ENCODE results near the gene EDN2. TPM values are rescaled to one million over a fixed set of nuclear protein-coding genes. Genes with fewer than 3 reads are reported as not detected.

The EDN2 gene
- polyA plus RNA-seq, 4 donors: 1.0 to 22.8 (median 9.5) TPM

- WGBS, 3 donors: 69 to 83% (median 77%) methylated on average over 20 of the region's 20 CpGs
- Histone ChIP-seq H3K4me1 (ENCODE audit: control insufficient read depth in 3 of 3, insufficient read depth in 2 of 3, low read depth in 1 of 3, low read length in 2 of 3) (peaks cover 3 to 8% (median 6%) of the 10 kb centered on the region in 3 donors), H3K9me3 (ENCODE audit: control insufficient read depth in 2 of 2, insufficient read depth in 1 of 2, low read depth in 1 of 2, low read length in 1 of 2) (no peaks in the 10 kb centered on the region), H3K36me3 (ENCODE audit: control insufficient read depth in 3 of 3, insufficient read depth in 2 of 3, low read depth in 1 of 3, low read length in 3 of 3) (no peaks in the 10 kb centered on the region), H3K27ac (ENCODE audit: low read depth in 1 of 3, low read length in 2 of 3) (no peak overlapping the region), H3K4me3 (ENCODE audit: low read depth in 1 of 3, low read length in 3 of 3) (no peak overlapping the region), H3K27me3 (ENCODE audit: control insufficient read depth in 3 of 3, insufficient read depth in 3 of 3, low read length in 3 of 3) (peaks cover 0 to 8% (median 4%) of the 10 kb centered on the region in 3 donors)
- DNase-seq (no peak), FAIRE-seq (no peak)
Measured at GRCh38 chr1:41431490-41432350, 52.8 kb downstream of the EDN2 start.

- Histone ChIP-seq H3K36me3 (ENCODE audit: control insufficient read depth in 3 of 3, insufficient read depth in 2 of 3, low read depth in 1 of 3, low read length in 3 of 3) (no peaks in the 10 kb centered on the region), H3K4me1 (ENCODE audit: control insufficient read depth in 3 of 3, insufficient read depth in 2 of 3, low read depth in 1 of 3, low read length in 2 of 3) (peaks cover 3 to 8% (median 6%) of the 10 kb centered on the region in 3 donors), H3K27ac (ENCODE audit: low read depth in 1 of 3, low read length in 2 of 3) (no peak overlapping the region), H3K4me3 (ENCODE audit: low read depth in 1 of 3, low read length in 3 of 3) (no peak overlapping the region), H3K9me3 (ENCODE audit: control insufficient read depth in 2 of 2, insufficient read depth in 1 of 2, low read depth in 1 of 2, low read length in 1 of 2) (no peaks in the 10 kb centered on the region), H3K27me3 (ENCODE audit: control insufficient read depth in 3 of 3, insufficient read depth in 3 of 3, low read length in 3 of 3) (peaks cover 0 to 4% (median 3%) of the 10 kb centered on the region in 3 donors)
- FAIRE-seq: no peak
- WGBS, 3 donors: 69 to 78% (median 76%) methylated on average over 4 of the region's 4 CpGs
- no peak for DNase-seq
Measured at GRCh38 chr1:41430582-41430981, 53.9 kb downstream of the EDN2 start.

GRCh38 chr1:41430069-41430468 lies 54.4 kb downstream of the EDN2 start:
- no peak for DNase-seq
- H3K4me3 ChIP-seq (ENCODE audit: low read depth in 1 of 3, low read length in 3 of 3): no peak overlapping the region
- H3K9me3 ChIP-seq (ENCODE audit: control insufficient read depth in 2 of 2, insufficient read depth in 1 of 2, low read depth in 1 of 2, low read length in 1 of 2): no peaks in the 10 kb centered on the region
- peaks cover 3 to 8% (median 6%) of the 10 kb centered on the region in 3 donors for H3K4me1 ChIP-seq (ENCODE audit: control insufficient read depth in 3 of 3, insufficient read depth in 2 of 3, low read depth in 1 of 3, low read length in 2 of 3)
- H3K36me3 ChIP-seq (ENCODE audit: control insufficient read depth in 3 of 3, insufficient read depth in 2 of 3, low read depth in 1 of 3, low read length in 3 of 3): no peaks in the 10 kb centered on the region
- WGBS, 3 donors: 24 to 58% (median 26%) methylated on average over 4 of the region's 4 CpGs
- H3K27me3 ChIP-seq (ENCODE audit: control insufficient read depth in 3 of 3, insufficient read depth in 3 of 3, low read length in 3 of 3): no peaks in the 10 kb centered on the region
- FAIRE-seq: no peak
- H3K27ac ChIP-seq (ENCODE audit: low read depth in 1 of 3, low read length in 2 of 3): no peak overlapping the region

- 67 to 88% (median 75%) methylated on average over 5 of the region's 5 CpGs for whole genome bisulfite sequencing, 3 donors
Measured at GRCh38 chr1:41429641-41430035, 54.8 kb downstream of the EDN2 start.

More at GRCh38 chr1:41429641-41430035, 54.8 kb downstream of the EDN2 start:
- FAIRE-seq (no peak), DNase-seq (no peak)
- H3K4me1 ChIP-seq (ENCODE audit: control insufficient read depth in 3 of 3, insufficient read depth in 2 of 3, low read depth in 1 of 3, low read length in 2 of 3): peaks cover 3 to 8% (median 6%) of the 10 kb centered on the region in 3 donors
- no peak overlapping the region for H3K27ac ChIP-seq (ENCODE audit: low read depth in 1 of 3, low read length in 2 of 3)
- no peaks in the 10 kb centered on the region for H3K9me3 ChIP-seq (ENCODE audit: control insufficient read depth in 2 of 2, insufficient read depth in 1 of 2, low read depth in 1 of 2, low read length in 1 of 2)
- no peaks in the 10 kb centered on the region for H3K36me3 ChIP-seq (ENCODE audit: control insufficient read depth in 3 of 3, insufficient read depth in 2 of 3, low read depth in 1 of 3, low read length in 3 of 3)
- no peak overlapping the region for H3K4me3 ChIP-seq (ENCODE audit: low read depth in 1 of 3, low read length in 3 of 3)
- no peaks in the 10 kb centered on the region for H3K27me3 ChIP-seq (ENCODE audit: control insufficient read depth in 3 of 3, insufficient read depth in 3 of 3, low read length in 3 of 3)

Other genes with a start within 250 kb of the EDN2 start
- gene SCMH1, start 242.4 kb downstream of the EDN2 start, polyA plus RNA-seq: 10 to 100 TPM; 14.5 to 44.7 (median 22.9) TPM
- gene FOXO6, start 123.2 kb downstream of the EDN2 start, polyA plus RNA-seq: 1 to 10 TPM in 1 of 4 donors, under 1 TPM in 1, not detected in 2; 0.34 to 4.1 TPM